ENCODE data around the gene SLC6A11. TPM values are rescaled to one million over a fixed set of nuclear protein-coding genes. Genes with fewer than 3 reads are reported as not detected.

SLC6A11 gene
- total and polyA plus RNA-seq, 2 of the 13 experiments (the other 11 are each of a cell fraction or from before 2014, with no cell fraction given): 17.9 to 34.5 TPM

DNA sequence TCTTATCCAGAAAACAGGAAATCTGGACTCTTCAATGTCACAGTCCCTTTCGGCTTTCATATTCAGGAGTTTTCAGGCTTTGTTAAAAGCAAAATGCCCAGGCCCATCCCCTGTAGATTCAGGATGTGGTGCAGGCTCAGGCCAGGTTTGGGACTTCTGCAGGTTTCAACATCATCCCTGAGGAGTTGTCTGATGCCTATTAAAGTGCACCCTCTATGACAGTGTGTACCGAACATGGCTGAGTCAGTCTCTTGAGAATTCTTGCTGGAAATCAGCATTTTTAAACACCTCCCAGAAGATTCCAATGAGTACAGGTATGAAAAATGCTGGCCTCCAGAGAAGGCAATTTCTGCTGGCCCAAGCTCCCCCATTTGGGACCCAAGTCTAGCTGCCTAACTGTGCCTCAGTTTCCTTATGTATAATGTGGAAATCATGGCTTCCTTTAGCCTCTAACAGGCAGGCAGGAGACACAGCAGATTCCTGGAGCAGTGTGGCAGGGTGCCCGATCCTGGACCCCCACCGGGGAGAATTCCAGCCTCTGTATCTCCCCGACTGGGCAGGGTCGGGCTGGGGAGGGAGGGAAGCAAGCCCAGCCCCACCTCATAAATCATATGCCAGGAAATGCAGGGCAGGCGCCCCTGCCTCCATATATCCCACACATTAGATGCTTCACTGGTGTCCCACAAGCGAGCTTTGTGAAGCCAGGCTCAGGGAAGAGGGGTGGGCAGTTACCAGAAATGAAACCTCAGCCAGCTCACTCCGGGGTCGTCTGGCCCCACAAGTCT, 44.4 kb upstream of the SLC6A11 start:
- no TSS peak for BruUV-seq (replicated peaks)
- no peak for ATAC-seq
- no peaks in the 10 kb centered on the region for H4K20me1 ChIP-seq (ENCODE audit: insufficient read depth, low read length)
- peak overlapping the region; percentile 54 for H3K4me2 ChIP-seq (ENCODE audit: low read depth, low read length)
- H3K4me1 ChIP-seq (ENCODE audit: insufficient read depth, low read length): 0 out of 2 replicates have a peak, but pooled peaks cover 6% of the 10 kb centered on the region
- no peak for FAIRE-seq
- intact Hi-C loops (cut with micrococcal nuclease; ENCODE audit: unreplicated experiment) (loop anchor here (1.0 to 2.0 kb wide), 2 partner anchors 41 to 112 kb away; no protein-coding TSS in a partner anchor), in situ Hi-C loops (cut with HindIII; ENCODE audit: extremely low pct_ligation_motif_present, low pct_unique_long_range_greater_than_20kb) (no loop called here)
- DNase-seq (ENCODE audit: low spot score): no peak
- no peaks in the 10 kb centered on the region for H3K9me3 ChIP-seq (ENCODE audit: low read length)
- H3K9ac ChIP-seq (ENCODE audit: insufficient read depth, low read depth, low read length): no peak overlapping the region
- no peak overlapping the region for H3K4me3 ChIP-seq (replicated peaks in 1 of 3; ENCODE audit: insufficient read depth in 1 of 3, low read depth in 2 of 3, low read length in 3 of 3)
- peaks cover 0 to 10% of the 10 kb centered on the region in 2 experiments; a peak in 4 of 5 replicates for H3K27me3 ChIP-seq (ENCODE audit: control insufficient read depth in 1 of 2, insufficient read depth in 2 of 2, low read length in 2 of 2)
- H3K79me2 ChIP-seq (ENCODE audit: insufficient read depth, low read length): no peaks in the 10 kb centered on the region
- H2AFZ ChIP-seq (ENCODE audit: low read length): no peak overlapping the region
- no peak overlapping the region for H3K27ac ChIP-seq (ENCODE audit: extremely low read length, insufficient read depth, low read length)
- 32% methylated on average over 9 of the region's 10 CpGs for WGBS (ENCODE audit: low lambda C conversion rate)
- no peak for TF ChIP-seq ZNF83 (CRISPR knock-in tag; IDR thresholded peaks at IDR 0.05; ENCODE audit: borderline replicate concordance)
- TF ChIP-seq ELF3 (CRISPR knock-in tag; IDR thresholded peaks at IDR 0.05): no peak
- TF ChIP-seq REL (CRISPR knock-in tag; conservative IDR thresholded peaks at IDR 0.05): no peak
- TF ChIP-seq ZNF30 (CRISPR knock-in tag; IDR thresholded peaks at IDR 0.05): no peak
- no peak for TF ChIP-seq SP4 (CRISPR knock-in tag; IDR thresholded peaks at IDR 0.05)
- TF ChIP-seq, protein P1, sequence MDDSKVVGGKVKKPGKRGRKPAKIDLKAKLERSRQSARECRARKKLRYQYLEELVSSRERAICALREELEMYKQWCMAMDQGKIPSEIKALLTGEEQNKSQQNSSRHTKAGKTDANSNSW (CRISPR knock-in tag; IDR thresholded peaks at IDR 0.05; ENCODE audit: borderline replicate concordance): no peak
- ChIA-PET CTCF (ENCODE audit: low intra/inter-chr PET ratio, low total read pairs) (interaction anchor here (1.1 to 2.8 kb wide), 5 partner anchors 11 to 114 kb away, joined by 3 to 52 read pairs (median 5); partner anchors contain the start of gene SLC6A11), POLR2A (interaction anchor here (1.2 kb wide), 1 partner anchor 44 kb away, joined by 4 read pairs; the partner anchor contains the start of gene SLC6A11)
- H3K36me3 ChIP-seq (replicated peaks in 1 of 2; ENCODE audit: control insufficient read depth in 1 of 2, insufficient read depth in 2 of 2, low read length in 2 of 2): no peaks in the 10 kb centered on the region

Data from HepG2 (cell line).